Measurements from ENCODE around the gene GABBR2. TPM values are rescaled to one million over a fixed set of nuclear protein-coding genes. Genes with fewer than 3 reads are reported as not detected.

The GABBR2 gene
- total and polyA plus RNA-seq, 2 donors (not counting 1 experiment from before 2014, with no cell fraction given), result 0.03 TPM; not detected in 1

DNA sequence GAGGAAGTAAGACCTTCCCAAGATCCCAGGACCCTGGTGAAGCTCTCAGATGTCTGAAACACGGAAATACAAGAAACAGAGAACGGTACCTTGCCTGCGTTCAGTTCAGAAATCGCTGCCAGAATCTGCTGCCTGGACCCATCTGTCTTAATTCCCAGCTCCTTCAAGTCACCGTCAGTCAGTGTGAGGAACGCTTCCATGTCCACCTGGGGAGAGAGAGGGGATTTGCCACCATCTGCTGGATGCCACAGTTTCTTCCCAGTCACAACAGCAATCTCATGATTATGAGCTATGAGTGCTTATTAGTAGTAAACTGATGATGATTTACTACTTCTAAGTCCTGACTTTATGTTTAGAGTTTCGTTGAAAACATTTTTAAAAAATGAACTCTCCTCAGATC lies 36.7 kb upstream of the GABBR2 start:
- Histone ChIP-seq H3K27ac (ENCODE audit: low read length in 2 of 2) (no peak overlapping the region), H3K9ac (ENCODE audit: low read length) (no peak overlapping the region), H3K9me3 (ENCODE audit: control extremely low read depth in 1 of 3, control insufficient read depth in 2 of 3, insufficient read depth in 1 of 3, low read length in 2 of 3) (no peaks in the 10 kb centered on the region), H3K27me3 (replicated peaks in 1 of 4; ENCODE audit: control extremely low read depth in 1 of 4, control insufficient read depth in 3 of 4, insufficient read depth in 4 of 4, low read length in 3 of 4) (no peaks in the 10 kb centered on the region), H3K4me3 (ENCODE audit: control extremely low read depth in 1 of 5, extremely low read depth in 1 of 5, insufficient read depth in 1 of 5, low read depth in 2 of 5, low read length in 4 of 5) (no peak overlapping the region), H4K20me1 (ENCODE audit: control insufficient read depth, insufficient read depth, low read length, poor library complexity, severe bottlenecking) (no peaks in the 10 kb centered on the region), H3K79me2 (ENCODE audit: control insufficient read depth, insufficient read depth, low read length) (no peaks in the 10 kb centered on the region), H3K4me1 (ENCODE audit: control insufficient read depth in 2 of 2, insufficient read depth in 2 of 2, low read length in 2 of 2) (no peaks in the 10 kb centered on the region), H3K36me3 (replicated peaks in 1 of 2; ENCODE audit: control extremely low read depth in 1 of 2, control insufficient read depth in 1 of 2, extremely low read depth in 1 of 2, insufficient read depth in 2 of 2, low read length in 1 of 2) (peaks cover 0 to 9% of the 10 kb centered on the region in 2 experiments), H2AFZ (ENCODE audit: insufficient read depth, low read depth, low read length, poor library complexity, severe bottlenecking) (no peak overlapping the region), H3K4me2 (replicated peaks; ENCODE audit: low read depth, low read length, poor library complexity, severe bottlenecking) (no peak overlapping the region)
- ChIA-PET CTCF (no interaction called here), POLR2A (no interaction called here)
- no CpG with 5 or more reads among the region's 7 CpGs for WGBS (ENCODE audit: insufficient coverage)
- intact Hi-C loops (cut with micrococcal nuclease), result no loop called here
- TF ChIP-seq, protein P1, sequence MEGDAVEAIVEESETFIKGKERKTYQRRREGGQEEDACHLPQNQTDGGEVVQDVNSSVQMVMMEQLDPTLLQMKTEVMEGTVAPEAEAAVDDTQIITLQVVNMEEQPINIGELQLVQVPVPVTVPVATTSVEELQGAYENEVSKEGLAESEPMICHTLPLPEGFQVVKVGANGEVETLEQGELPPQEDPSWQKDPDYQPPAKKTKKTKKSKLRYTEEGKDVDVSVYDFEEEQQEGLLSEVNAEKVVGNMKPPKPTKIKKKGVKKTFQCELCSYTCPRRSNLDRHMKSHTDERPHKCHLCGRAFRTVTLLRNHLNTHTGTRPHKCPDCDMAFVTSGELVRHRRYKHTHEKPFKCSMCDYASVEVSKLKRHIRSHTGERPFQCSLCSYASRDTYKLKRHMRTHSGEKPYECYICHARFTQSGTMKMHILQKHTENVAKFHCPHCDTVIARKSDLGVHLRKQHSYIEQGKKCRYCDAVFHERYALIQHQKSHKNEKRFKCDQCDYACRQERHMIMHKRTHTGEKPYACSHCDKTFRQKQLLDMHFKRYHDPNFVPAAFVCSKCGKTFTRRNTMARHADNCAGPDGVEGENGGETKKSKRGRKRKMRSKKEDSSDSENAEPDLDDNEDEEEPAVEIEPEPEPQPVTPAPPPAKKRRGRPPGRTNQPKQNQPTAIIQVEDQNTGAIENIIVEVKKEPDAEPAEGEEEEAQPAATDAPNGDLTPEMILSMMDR (IDR thresholded peaks at IDR 0.05), result no peak
- no peak for TF ChIP-seq EZH2 (IDR thresholded peaks at IDR 0.05; ENCODE audit: borderline replicate concordance, insufficient read depth, low read depth, low read length, poor library complexity, severe bottlenecking)
- H3K27me3 Mint-ChIP-seq, result no peaks in the 10 kb centered on the region
- DNase-seq (no peak), ATAC-seq (ENCODE audit: low read depth) (no peak)
- H3K4me3 Mint-ChIP-seq, result no peak overlapping the region
- no peaks in the 10 kb centered on the region for H3K9me3 Mint-ChIP-seq (ENCODE audit: insufficient read depth)
- H3K27ac Mint-ChIP-seq, result no peak overlapping the region
- no peaks in the 10 kb centered on the region for H3K4me1 Mint-ChIP-seq

DNA sequence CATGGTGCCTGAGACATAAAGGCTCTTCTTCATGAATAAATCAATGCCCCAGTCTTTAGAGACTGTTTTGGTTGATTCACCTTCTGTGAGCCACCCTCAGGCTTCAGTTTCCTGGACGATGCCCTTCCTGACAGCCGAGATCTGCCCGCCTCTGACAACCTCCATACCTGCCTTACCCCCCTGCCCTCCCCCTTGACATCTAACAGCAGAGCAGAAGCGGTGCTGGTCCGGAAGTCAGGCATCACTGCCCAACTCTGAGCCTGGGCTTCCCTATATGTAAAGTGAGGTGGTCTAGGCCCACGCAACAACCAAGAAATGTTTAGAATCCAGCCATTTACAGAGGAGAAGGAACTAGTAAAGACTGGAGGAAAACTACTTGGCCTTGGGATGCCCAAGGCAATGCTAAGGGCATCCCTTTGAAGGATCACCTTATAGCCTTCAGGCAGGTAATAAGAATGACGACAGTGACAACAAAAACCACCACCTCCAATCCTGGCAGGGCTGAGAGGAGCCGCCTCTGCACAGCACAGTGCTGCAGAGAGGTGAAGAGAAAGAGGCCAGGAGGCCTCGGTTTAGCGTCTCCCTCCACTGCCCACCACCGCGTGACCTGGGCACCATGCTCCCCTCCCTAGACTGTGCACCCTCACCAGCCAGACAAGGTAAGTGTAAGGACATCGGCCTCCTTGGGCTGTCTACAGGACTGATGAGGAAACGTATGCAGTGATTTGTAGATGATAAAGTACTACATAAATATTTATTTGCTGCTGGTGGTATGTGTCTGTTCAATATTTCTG lies 35.3 kb upstream of the GABBR2 start:
- H3K27ac Mint-ChIP-seq, result no peak overlapping the region
- intact Hi-C loops (cut with micrococcal nuclease), result no loop called here
- H3K9ac ChIP-seq (ENCODE audit: low read length), result no peak overlapping the region

More for the DNA sequence above, 35.3 kb upstream of the GABBR2 start:
- ChIA-PET CTCF (no interaction called here), POLR2A (no interaction called here)
- no peaks in the 10 kb centered on the region for H3K27me3 ChIP-seq (replicated peaks in 1 of 4; ENCODE audit: control extremely low read depth in 1 of 4, control insufficient read depth in 3 of 4, insufficient read depth in 4 of 4, low read length in 3 of 4)
- H4K20me1 ChIP-seq (ENCODE audit: control insufficient read depth, insufficient read depth, low read length, poor library complexity, severe bottlenecking), result no peaks in the 10 kb centered on the region
- H3K36me3 ChIP-seq (replicated peaks in 1 of 2; ENCODE audit: control extremely low read depth in 1 of 2, control insufficient read depth in 1 of 2, extremely low read depth in 1 of 2, insufficient read depth in 2 of 2, low read length in 1 of 2), result peaks cover 0 to 9% of the 10 kb centered on the region in 2 experiments
- ATAC-seq (ENCODE audit: low read depth) (no peak), DNase-seq (peak; percentile 16)
- Mint-ChIP-seq H3K9me3 (ENCODE audit: insufficient read depth) (peaks cover 2% of the 10 kb centered on the region), H3K27me3 (no peaks in the 10 kb centered on the region), H3K4me3 (no peak overlapping the region), H3K4me1 (no peaks in the 10 kb centered on the region)
- no peak overlapping the region for H2AFZ ChIP-seq (ENCODE audit: insufficient read depth, low read depth, low read length, poor library complexity, severe bottlenecking)
- H3K79me2 ChIP-seq (ENCODE audit: control insufficient read depth, insufficient read depth, low read length), result no peaks in the 10 kb centered on the region
- no peak overlapping the region for H3K4me2 ChIP-seq (replicated peaks; ENCODE audit: low read depth, low read length, poor library complexity, severe bottlenecking)
- TF ChIP-seq, protein P1 (IDR thresholded peaks at IDR 0.05), result no peak
- no peak for TF ChIP-seq EZH2 (IDR thresholded peaks at IDR 0.05; ENCODE audit: borderline replicate concordance, insufficient read depth, low read depth, low read length, poor library complexity, severe bottlenecking)
- no peak overlapping the region for H3K4me3 ChIP-seq (ENCODE audit: control extremely low read depth in 1 of 5, extremely low read depth in 1 of 5, insufficient read depth in 1 of 5, low read depth in 2 of 5, low read length in 4 of 5)
- H3K9me3 ChIP-seq (ENCODE audit: control extremely low read depth in 1 of 3, control insufficient read depth in 2 of 3, insufficient read depth in 1 of 3, low read length in 2 of 3), result peaks cover 0 to 8% (median 0%) of the 10 kb centered on the region in 3 donors
- 100% methylated on average over 5 of the region's 14 CpGs for WGBS (ENCODE audit: insufficient coverage)
- H3K27ac ChIP-seq (ENCODE audit: low read length in 2 of 2), result no peak overlapping the region
- H3K4me1 ChIP-seq (ENCODE audit: control insufficient read depth in 2 of 2, insufficient read depth in 2 of 2, low read length in 2 of 2), result no peaks in the 10 kb centered on the region

Measured in B cell (primary cell).